Psoas muscle (tissue), 8 donors: ENCODE data around the gene RPL37. TPM values are rescaled to one million over a fixed set of nuclear protein-coding genes. Genes with fewer than 3 reads are reported as not detected.

Experiments used
- ATAC-seq, 4 donors: fragments of 200-7000 bp; cut with Tn5 transposase; one replicate each; pipeline ENCODE4 v1.9.1; 2020; ENCODE audit warnings: moderate library complexity in 3 of 4, mild to moderate bottlenecking in 2 of 4
- DNase-seq, 2 donors: peaks; one replicate each; pipeline ENCODE4 v3.0.0-alpha.2; 2020
- H3K27ac ChIP-seq: fragments of 200-600 bp; one replicate; pipeline ENCODE4 v1.8.0; 2022
- H3K27me3 ChIP-seq, 3 donors: fragments of 200-600 bp in 1 of 3; one replicate each; pipeline versions ENCODE4 v1.6.1 to v1.8.0; 2013 to 2022; ENCODE audit warnings: low read length in 2 of 3, mild to moderate bottlenecking in 2 of 3, moderate library complexity in 1 of 3; ENCODE audit not compliant: insufficient read depth in 3 of 3
- H3K36me3 ChIP-seq, 2 donors: fragments of 200-600 bp in 1 of 2; one replicate each; pipeline versions ENCODE4 v1.6.1 to v1.8.0; 2013 to 2022; ENCODE audit warnings: low read depth in 1 of 2, mild to moderate bottlenecking in 1 of 2, moderate library complexity in 1 of 2; ENCODE audit not compliant: insufficient read depth in 1 of 2
- H3K4me1 ChIP-seq: fragments of 200-600 bp; one replicate; pipeline ENCODE4 v1.8.0; 2022
- H3K4me3 ChIP-seq: fragments of 200-600 bp; one replicate; pipeline ENCODE4 v1.8.0; 2022; ENCODE audit warnings: mild to moderate bottlenecking
- H3K9me3 ChIP-seq: fragments of 200-600 bp; one replicate; pipeline ENCODE4 v1.8.0; 2022
- WGBS, 3 donors: extraction: QIAGEN DNeasy Blood & Tissue Kit; methylation state at CpG; one replicate each; pipeline versions ENCODE4 v1.1.6 to v1.1.7; 2013; 5-methylcytosine and 5-hydroxymethylcytosine counted together
- intact Hi-C, 2 donors: fragments of 100-400 bp; cut with DNase I; formaldehyde crosslinking; loops; one replicate each; pipeline versions ENCODE4 v1.11.0 to v1.14.2; 2022
- polyA plus RNA-seq, 3 donors: library from polyadenylated mRNA; stranded (reverse); fragments of 200-250 nt; gene quantifications; one replicate each; pipeline ENCODE4 v1.2.3, GENCODE V29; 2013
- total RNA-seq, 4 donors: library from RNA; stranded (reverse); fragmentation: NEBNext Ultra II Directional in 2 of 4; extraction: Animal tissue kit (Norgen Biotek cat#: 25700) in 2 of 4; gene quantifications; one replicate each; pipeline versions ENCODE4 v1.2.1 to v1.2.4, GENCODE V29; 2021 to 2023
- TF ChIP-seq, protein P1 (sequence below): fragments of 200-600 bp; IDR thresholded peaks from one replicate; pipeline ENCODE4 v1.8.0; 2022; ENCODE audit warnings: antibody characterized with exemption
- donor health status: healthy with polysubstance abuse.
- donor health status: DM: no; HTN: no; CAD: no; lungs with moderate emphysema.
- donor health status: Bipolar disorder and iron deficiency.
- donor health status: healthy.
- donor health status: DM: yes; HTN: yes; CAD: no.
- donor health status: DM: no; HTN: no; CAD: no.
- donor health status: DM: no; HTN: no; CAD: no.
- donor health status: DM: yes; HTN: yes; CAD: no.

The RPL37 gene
- total and polyA plus RNA-seq, 7 donors: 737 to 2,293 (median 991) TPM

DNA sequence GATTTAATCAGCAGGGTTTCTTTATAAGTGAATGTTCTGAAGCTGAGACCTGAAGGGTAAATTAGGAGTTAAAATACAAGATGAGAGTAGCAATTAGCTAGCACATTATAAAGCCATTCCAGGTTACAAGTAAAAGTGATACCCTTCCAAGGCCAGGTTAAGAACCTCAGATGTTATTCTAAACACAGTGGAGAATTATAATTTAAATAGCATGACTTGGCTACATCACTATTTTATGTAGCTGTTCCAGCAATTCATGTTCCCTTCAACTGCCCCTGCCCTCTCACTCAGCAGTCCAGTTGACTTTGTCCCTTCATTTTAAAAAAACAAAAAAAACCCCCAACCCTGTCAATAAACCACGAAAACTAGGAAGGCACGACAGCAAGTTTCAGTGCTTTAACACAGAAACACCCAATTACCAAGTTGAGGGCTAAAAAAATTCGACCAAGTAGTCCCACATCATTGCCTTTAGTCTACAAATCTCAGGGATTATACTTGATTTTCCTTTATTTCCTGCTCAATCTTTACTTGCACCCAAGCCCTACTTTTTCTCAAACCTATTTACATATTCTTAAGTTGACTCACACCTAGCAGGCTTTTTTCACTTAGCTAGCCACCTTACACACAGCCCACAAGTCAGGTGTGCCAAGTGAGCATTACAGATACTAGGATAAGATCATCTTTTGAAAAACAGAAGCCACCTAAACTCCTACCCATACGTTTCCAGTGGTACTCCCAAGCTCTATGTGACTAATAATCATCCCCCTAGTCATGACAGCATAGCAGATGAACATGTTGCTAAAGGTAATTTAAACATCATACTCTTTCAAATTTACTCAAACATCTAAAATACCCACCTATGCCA is 3.4 kb downstream of the RPL37 start:
- intact Hi-C loops: no loop called here
- H3K36me3 ChIP-seq: peaks cover 19 to 77% of the 10 kb centered on the region in 2 donors
- WGBS, 3 donors: 60 to 79% (median 71%) methylated on average over 4 of the region's 4 CpGs

DNA sequence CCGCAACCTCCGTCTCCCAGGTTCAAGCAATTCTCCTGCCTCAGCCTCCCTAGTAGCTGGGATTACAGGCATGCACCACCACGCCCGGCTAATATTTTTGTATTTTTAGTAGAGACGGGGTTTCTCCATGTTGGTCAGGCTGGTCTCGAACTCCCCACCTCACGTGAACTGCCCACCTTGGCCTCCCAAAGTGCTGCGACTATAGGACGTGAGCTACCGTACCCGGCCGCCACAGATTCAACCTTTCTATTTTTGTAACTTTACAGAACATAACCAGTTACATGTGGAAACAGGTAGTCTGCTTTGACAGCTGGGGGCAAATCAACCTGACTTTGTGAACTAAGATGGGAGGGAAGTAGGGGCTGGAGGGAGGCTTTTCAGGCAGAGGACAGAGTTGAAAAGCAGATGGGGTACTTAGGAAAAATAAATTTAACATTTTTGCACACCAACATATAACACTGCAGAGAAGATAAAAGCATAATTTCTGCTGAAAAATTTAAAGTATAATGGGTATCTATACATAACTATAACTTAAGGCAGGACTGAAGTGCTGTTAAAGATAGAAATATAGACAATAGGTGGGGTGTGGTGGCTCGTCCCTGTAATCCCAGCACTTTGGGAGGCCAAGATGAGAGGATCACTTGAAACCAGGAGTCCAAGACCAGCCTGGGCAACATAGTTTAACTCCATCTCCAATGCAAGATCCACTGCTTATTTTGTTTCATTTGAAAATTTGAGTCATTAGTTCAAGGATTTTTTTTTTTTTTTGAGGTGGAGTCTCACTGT is 5.1 kb downstream of the RPL37 start:
- Histone ChIP-seq H3K9me3 (no peaks in the 10 kb centered on the region), H3K27ac (no peak overlapping the region), H3K4me1 (peaks cover 15% of the 10 kb centered on the region), H3K27me3 (no peaks in the 10 kb centered on the region), H3K4me3 (no peak overlapping the region), H3K36me3 (peaks cover 22 to 87% of the 10 kb centered on the region in 2 donors)
- TF ChIP-seq, protein P1, sequence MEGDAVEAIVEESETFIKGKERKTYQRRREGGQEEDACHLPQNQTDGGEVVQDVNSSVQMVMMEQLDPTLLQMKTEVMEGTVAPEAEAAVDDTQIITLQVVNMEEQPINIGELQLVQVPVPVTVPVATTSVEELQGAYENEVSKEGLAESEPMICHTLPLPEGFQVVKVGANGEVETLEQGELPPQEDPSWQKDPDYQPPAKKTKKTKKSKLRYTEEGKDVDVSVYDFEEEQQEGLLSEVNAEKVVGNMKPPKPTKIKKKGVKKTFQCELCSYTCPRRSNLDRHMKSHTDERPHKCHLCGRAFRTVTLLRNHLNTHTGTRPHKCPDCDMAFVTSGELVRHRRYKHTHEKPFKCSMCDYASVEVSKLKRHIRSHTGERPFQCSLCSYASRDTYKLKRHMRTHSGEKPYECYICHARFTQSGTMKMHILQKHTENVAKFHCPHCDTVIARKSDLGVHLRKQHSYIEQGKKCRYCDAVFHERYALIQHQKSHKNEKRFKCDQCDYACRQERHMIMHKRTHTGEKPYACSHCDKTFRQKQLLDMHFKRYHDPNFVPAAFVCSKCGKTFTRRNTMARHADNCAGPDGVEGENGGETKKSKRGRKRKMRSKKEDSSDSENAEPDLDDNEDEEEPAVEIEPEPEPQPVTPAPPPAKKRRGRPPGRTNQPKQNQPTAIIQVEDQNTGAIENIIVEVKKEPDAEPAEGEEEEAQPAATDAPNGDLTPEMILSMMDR: no peak
- ATAC-seq: no peak
- intact Hi-C loops: no loop called here
- DNase-seq: no peak
- WGBS, 3 donors: 92 to 96% (median 93%) methylated on average over 13 of the region's 13 CpGs

More for the DNA sequence above, 3.4 kb downstream of the RPL37 start:
- H3K4me1 ChIP-seq: peaks cover 21% of the 10 kb centered on the region
- no peaks in the 10 kb centered on the region for H3K27me3 ChIP-seq
- H3K4me3 ChIP-seq: no peak overlapping the region
- no peak for DNase-seq
- H3K9me3 ChIP-seq: no peaks in the 10 kb centered on the region
- no peak for ATAC-seq
- TF ChIP-seq, protein P1: no peak
- no peak overlapping the region for H3K27ac ChIP-seq

DNA sequence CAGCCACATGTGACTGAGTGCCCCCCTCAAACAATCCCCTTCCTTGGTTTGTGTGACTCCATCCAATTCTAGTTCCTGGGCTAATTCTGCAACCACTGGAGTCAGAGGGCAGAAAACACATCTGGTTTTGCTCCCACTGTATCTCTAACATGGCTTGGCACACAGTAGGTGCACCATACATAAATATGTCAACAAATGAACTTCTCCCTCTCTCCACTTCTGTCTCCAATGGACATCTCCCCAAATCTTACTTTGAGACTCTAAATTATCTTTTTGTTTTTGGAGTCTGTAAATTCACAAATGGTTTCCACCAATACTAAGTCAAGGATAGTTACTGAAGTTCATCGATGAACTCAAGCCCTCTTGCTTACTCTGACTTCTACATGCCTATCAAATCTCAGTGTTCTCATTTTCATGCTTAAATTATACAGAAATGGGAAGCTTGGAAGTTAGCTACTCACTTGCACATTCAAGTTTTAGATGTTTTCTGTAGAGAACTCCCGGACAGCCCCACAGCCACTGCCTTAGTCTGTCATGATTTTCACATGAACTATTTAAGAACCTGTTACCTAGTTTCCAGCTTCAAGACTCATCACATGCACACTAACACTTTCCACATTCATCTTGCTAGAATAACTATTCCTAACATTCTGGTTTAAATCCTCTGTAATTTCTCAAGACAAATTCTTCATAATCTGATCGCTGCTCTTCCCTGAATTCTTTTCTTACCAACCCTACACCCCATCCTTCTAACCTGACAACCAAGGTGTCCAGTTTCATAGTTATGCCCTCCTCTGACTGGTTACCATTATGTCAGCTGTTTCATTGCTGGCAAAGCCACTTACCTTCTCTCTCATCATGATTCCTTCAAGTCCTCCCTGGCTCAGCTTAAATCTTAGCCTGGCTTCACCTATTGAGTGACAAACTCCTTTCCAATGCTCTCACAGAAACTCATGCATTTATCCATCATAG is 6.0 kb downstream of the RPL37 start:
- intact Hi-C loops: no loop called here
- Histone ChIP-seq H3K9me3 (no peaks in the 10 kb centered on the region), H3K4me1 (peaks cover 15% of the 10 kb centered on the region), H3K27ac (no peak overlapping the region), H3K36me3 (peaks cover 22 to 87% of the 10 kb centered on the region in 2 donors), H3K4me3 (no peak overlapping the region), H3K27me3 (no peaks in the 10 kb centered on the region)
- no peak for DNase-seq
- TF ChIP-seq, protein P1: no peak
- 92 to 97% (median 95%) methylated on average over 3 of the region's 3 CpGs for WGBS, 3 donors
- no peak for ATAC-seq

DNA sequence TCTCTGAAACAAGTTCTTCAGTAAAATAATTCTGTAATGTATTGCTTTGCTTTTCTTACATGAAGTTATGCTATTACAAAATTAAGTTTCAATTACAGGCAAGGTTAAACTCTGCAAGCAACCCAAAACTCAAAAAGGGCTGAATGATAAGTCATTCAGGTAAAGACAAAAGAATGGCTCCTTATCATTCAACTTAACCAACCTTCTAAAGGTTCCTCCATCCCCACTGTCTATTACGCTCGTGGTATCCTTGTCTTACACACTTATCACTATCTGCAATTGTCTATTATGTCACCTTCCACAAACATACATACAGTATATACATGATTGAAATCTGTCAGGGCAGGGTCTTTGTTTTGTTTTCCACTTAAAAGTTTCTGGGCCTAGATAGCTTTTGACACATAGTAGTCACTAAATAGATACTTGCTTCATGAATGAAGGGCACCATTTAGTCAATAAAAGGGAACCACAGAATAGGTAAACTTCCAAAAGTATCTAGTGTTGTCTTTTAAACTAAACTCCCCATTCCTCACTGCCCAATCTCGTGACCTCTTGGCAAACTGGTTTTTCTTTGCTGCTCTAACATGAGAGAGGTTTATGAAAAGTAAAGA is 6.9 kb downstream of the RPL37 start:
- Histone ChIP-seq H3K36me3 (peaks cover 22 to 78% of the 10 kb centered on the region in 2 donors), H3K9me3 (no peaks in the 10 kb centered on the region)
- no peak for ATAC-seq

More for the DNA sequence above, 6.9 kb downstream of the RPL37 start:
- no peaks in the 10 kb centered on the region for H3K27me3 ChIP-seq
- no peak overlapping the region for H3K27ac ChIP-seq
- WGBS, 3 donors: 88 to 96% (median 94%) methylated on average over 3 of the region's 3 CpGs
- DNase-seq: no peak
- no peak overlapping the region for H3K4me3 ChIP-seq
- TF ChIP-seq, protein P1: no peak
- intact Hi-C loops: no loop called here
- peaks cover 6% of the 10 kb centered on the region for H3K4me1 ChIP-seq
